ENCODE results near the gene DOCK4.
A peak's percentile ranks its signal among the peaks of the same experiment; 100 is the strongest.

DOCK4 gene

DNA sequence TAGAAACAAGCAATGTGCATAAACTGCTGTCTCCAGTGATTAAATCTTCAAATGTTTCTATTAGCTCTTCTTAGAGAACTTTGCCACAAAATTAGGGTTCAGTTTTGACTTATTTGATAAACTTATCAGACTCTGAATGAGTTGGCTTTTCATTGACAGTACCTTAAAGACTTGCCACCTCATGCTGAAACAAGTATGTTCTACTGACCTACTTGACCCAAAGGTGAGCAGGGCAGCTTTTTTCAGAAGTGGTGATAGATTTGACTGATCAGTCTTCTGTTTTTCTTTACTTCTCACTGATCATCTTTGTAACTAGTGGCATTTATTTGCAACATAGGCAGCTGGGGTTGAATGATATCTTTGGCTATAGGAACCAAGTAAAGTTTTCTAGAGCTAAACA is 8.1 kb upstream of the DOCK4 start:
- no peak for DNase-seq (ENCODE audit: low read depth)
- H3K4me3 ChIP-seq (ENCODE audit: low read length), result no peak overlapping the region
- H3K9ac ChIP-seq (ENCODE audit: low read length), result no peak overlapping the region
- peaks cover 14% of the 10 kb centered on the region for H3K4me1 ChIP-seq (ENCODE audit: control insufficient read depth, insufficient read depth, low read length)
- H3K36me3 ChIP-seq (ENCODE audit: control insufficient read depth, insufficient read depth, low read length, severe bottlenecking), result no peaks in the 10 kb centered on the region
- H3K27me3 ChIP-seq (replicated peaks; ENCODE audit: control insufficient read depth, insufficient read depth, low read length), result no peaks in the 10 kb centered on the region
- no peaks in the 10 kb centered on the region for H3K9me3 ChIP-seq (ENCODE audit: control insufficient read depth, low read length)

- Histone ChIP-seq H3K4me3 (ENCODE audit: low read length) (no peak overlapping the region), H3K9ac (ENCODE audit: low read length) (no peak overlapping the region), H3K9me3 (ENCODE audit: control insufficient read depth, low read length) (no peaks in the 10 kb centered on the region), H3K36me3 (ENCODE audit: control insufficient read depth, insufficient read depth, low read length, severe bottlenecking) (no peaks in the 10 kb centered on the region), H3K4me1 (ENCODE audit: control insufficient read depth, insufficient read depth, low read length) (peaks cover 14% of the 10 kb centered on the region), H3K27me3 (replicated peaks; ENCODE audit: control insufficient read depth, insufficient read depth, low read length) (no peaks in the 10 kb centered on the region)
- DNase-seq (ENCODE audit: low read depth), result no peak
Measured at GRCh38 chr7:112213735-112214134, 7.5 kb upstream of the DOCK4 start.

- H3K27me3 ChIP-seq (replicated peaks; ENCODE audit: control insufficient read depth, insufficient read depth, low read length), result no peaks in the 10 kb centered on the region
- H3K9ac ChIP-seq (ENCODE audit: low read length), result no peak overlapping the region
- H3K36me3 ChIP-seq (ENCODE audit: control insufficient read depth, insufficient read depth, low read length, severe bottlenecking), result no peaks in the 10 kb centered on the region
- peaks cover 14% of the 10 kb centered on the region for H3K4me1 ChIP-seq (ENCODE audit: control insufficient read depth, insufficient read depth, low read length)
- DNase-seq (ENCODE audit: low read depth), result peak; percentile 21
- no peaks in the 10 kb centered on the region for H3K9me3 ChIP-seq (ENCODE audit: control insufficient read depth, low read length)
- H3K4me3 ChIP-seq (ENCODE audit: low read length), result no peak overlapping the region
Measured at GRCh38 chr7:112212571-112212970, 6.4 kb upstream of the DOCK4 start.

GRCh38 chr7:112211348-112211907 is 5.2 kb upstream of the DOCK4 start:
- H3K36me3 ChIP-seq (ENCODE audit: control insufficient read depth, insufficient read depth, low read length, severe bottlenecking), result no peaks in the 10 kb centered on the region
- H3K9me3 ChIP-seq (ENCODE audit: control insufficient read depth, low read length), result no peaks in the 10 kb centered on the region
- DNase-seq (ENCODE audit: low read depth), result peak; percentile 59
- no peak overlapping the region for H3K9ac ChIP-seq (ENCODE audit: low read length)
- peaks cover 14% of the 10 kb centered on the region for H3K4me1 ChIP-seq (ENCODE audit: control insufficient read depth, insufficient read depth, low read length)
- no peak overlapping the region for H3K4me3 ChIP-seq (ENCODE audit: low read length)
- no peaks in the 10 kb centered on the region for H3K27me3 ChIP-seq (replicated peaks; ENCODE audit: control insufficient read depth, insufficient read depth, low read length)

DNA sequence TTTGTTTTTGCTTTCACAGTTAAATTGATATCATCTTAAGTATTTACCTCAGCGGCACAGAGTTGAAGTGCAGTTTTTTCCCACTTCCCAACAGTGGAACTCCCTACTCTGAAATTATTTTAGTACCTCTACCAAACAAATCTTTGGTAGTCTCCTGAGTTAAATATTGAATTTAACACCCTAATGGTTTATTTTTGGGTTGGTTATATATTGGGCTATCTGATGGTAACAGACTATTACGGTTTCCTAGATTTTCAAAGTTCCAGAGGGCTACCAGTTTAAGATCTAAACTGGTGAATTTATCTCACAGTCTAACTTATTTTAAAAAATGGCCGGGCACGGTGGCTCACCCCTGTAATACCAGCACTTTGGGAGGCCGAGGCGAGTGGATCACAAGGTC is 1.6 kb upstream of the DOCK4 start:
- no peaks in the 10 kb centered on the region for H3K9me3 ChIP-seq (ENCODE audit: control insufficient read depth, low read length)
- H3K27me3 ChIP-seq (replicated peaks; ENCODE audit: control insufficient read depth, insufficient read depth, low read length), result no peaks in the 10 kb centered on the region
- no peaks in the 10 kb centered on the region for H3K36me3 ChIP-seq (ENCODE audit: control insufficient read depth, insufficient read depth, low read length, severe bottlenecking)
- no peak overlapping the region for H3K9ac ChIP-seq (ENCODE audit: low read length)
- DNase-seq (ENCODE audit: low read depth), result no peak
- peaks cover 32% of the 10 kb centered on the region for H3K4me1 ChIP-seq (ENCODE audit: control insufficient read depth, insufficient read depth, low read length)
- H3K4me3 ChIP-seq (ENCODE audit: low read length), result peak overlapping the region; percentile 98

GRCh38 chr7:112206991-112207592 is 893 bp upstream of the DOCK4 start:
- DNase-seq (ENCODE audit: low read depth), result peak; percentile 58
- peak overlapping the region; percentile 98 for H3K4me3 ChIP-seq (ENCODE audit: low read length)
- H3K9me3 ChIP-seq (ENCODE audit: control insufficient read depth, low read length), result no peaks in the 10 kb centered on the region
- peak overlapping the region; percentile 90 for H3K9ac ChIP-seq (ENCODE audit: low read length)
- no peaks in the 10 kb centered on the region for H3K27me3 ChIP-seq (replicated peaks; ENCODE audit: control insufficient read depth, insufficient read depth, low read length)
- peaks cover 27% of the 10 kb centered on the region for H3K4me1 ChIP-seq (ENCODE audit: control insufficient read depth, insufficient read depth, low read length)
- no peaks in the 10 kb centered on the region for H3K36me3 ChIP-seq (ENCODE audit: control insufficient read depth, insufficient read depth, low read length, severe bottlenecking)

DNA sequence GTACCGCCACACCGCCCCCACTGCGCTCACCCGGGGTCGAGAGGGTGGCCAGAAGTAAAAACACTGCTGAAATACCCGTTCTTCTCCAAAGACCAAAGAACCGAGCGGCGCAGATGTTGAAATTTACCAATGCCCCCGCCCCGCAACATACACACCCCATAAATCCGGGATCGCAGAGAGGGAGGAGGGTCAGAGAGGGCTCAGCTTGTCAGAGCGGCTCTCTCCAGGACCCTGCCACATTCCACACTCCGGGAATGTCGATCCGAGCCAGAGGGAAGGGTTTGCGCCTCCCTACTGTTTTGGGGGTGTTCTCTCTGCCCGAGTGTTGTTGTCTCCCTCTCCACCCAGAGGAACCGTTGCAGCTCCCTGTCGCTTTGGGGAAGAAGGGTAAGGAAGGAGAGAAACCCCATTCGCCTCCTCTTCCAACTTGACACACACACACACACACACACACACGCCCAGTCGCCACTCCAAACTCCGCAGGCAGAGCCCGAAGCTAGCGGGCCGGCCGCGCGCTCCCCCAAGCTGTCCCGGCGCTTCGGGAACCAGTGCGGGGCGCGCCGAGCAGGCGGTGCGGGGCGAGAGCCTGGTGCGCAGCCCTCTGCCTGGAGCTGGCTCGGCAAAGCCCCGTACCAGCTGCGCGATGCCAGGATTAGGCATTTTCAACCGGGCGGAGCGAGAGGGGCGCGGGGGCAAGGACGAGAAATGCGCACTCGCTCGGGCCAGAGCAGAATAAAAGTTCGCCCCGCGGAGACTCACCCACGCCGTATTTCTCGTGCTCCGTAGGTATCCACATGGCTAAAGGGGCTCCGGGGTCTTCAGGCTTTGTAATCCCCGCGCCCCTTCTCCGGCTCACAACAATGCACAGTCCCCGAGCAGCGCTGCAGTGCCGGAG is 609 bp downstream of the DOCK4 start:
- no peaks in the 10 kb centered on the region for H3K9me3 ChIP-seq (ENCODE audit: control insufficient read depth, low read length)
- peak overlapping the region; percentile 98 for H3K4me3 ChIP-seq (ENCODE audit: low read length)
- peak overlapping the region; percentile 88 for H3K9ac ChIP-seq (ENCODE audit: low read length)
- peaks cover 17% of the 10 kb centered on the region for H3K4me1 ChIP-seq (ENCODE audit: control insufficient read depth, insufficient read depth, low read length)
- no peaks in the 10 kb centered on the region for H3K27me3 ChIP-seq (replicated peaks; ENCODE audit: control insufficient read depth, insufficient read depth, low read length)
- H3K36me3 ChIP-seq (ENCODE audit: control insufficient read depth, insufficient read depth, low read length, severe bottlenecking), result no peaks in the 10 kb centered on the region
- DNase-seq (ENCODE audit: low read depth), result peak; percentile 82

DNA sequence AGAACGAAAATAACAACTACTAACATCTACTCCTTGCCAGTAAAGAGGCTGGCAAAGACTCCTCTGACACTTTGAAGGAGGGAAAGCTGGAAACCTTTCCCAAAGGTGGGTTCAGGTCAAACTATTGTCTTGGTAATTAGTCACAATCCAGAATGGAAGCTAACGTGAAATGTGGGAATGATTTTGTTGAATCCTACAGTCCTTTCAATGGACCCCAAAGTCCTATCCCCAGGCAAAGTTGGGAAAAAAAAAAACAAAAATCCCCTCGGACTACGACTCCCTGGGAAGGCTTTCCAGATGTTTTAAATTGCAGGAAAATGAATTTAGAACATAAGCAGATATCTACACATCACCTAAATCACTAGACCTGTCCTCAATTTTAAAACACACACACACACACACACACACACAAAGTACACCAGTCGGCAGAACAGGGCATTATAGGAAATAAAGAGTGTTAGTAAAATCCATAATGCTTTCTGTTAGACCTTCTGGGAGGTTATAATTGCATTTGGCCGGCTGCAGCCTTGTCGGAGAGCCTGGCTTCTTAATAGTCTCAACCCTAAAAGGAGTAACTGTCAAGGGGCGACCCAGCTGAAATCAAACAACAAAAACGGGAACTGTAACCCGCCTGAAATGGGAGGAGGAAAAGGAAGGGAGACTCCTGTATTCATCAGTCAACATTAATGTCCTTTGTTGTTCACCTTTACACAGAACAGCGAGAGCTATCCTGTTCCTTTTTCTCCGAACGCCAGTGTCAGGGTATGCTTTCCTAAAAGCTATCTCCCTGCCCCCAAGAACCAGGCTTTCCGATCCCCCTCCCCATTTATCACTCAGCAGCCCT is 1.5 kb downstream of the DOCK4 start:
- Histone ChIP-seq H3K9me3 (ENCODE audit: control insufficient read depth, low read length) (no peaks in the 10 kb centered on the region), H3K4me1 (ENCODE audit: control insufficient read depth, insufficient read depth, low read length) (peaks cover 18% of the 10 kb centered on the region), H3K9ac (ENCODE audit: low read length) (peak overlapping the region; percentile 88), H3K4me3 (ENCODE audit: low read length) (peak overlapping the region; percentile 98), H3K36me3 (ENCODE audit: control insufficient read depth, insufficient read depth, low read length, severe bottlenecking) (no peaks in the 10 kb centered on the region), H3K27me3 (replicated peaks; ENCODE audit: control insufficient read depth, insufficient read depth, low read length) (no peaks in the 10 kb centered on the region)
- peak; percentile 47 for DNase-seq (ENCODE audit: low read depth)

- no peaks in the 10 kb centered on the region for H3K36me3 ChIP-seq (ENCODE audit: control insufficient read depth, insufficient read depth, low read length, severe bottlenecking)
- no peaks in the 10 kb centered on the region for H3K9me3 ChIP-seq (ENCODE audit: control insufficient read depth, low read length)
- peaks cover 29% of the 10 kb centered on the region for H3K4me1 ChIP-seq (ENCODE audit: control insufficient read depth, insufficient read depth, low read length)
- DNase-seq (ENCODE audit: low read depth), result no peak
- peak overlapping the region; percentile 98 for H3K4me3 ChIP-seq (ENCODE audit: low read length)
- no peaks in the 10 kb centered on the region for H3K27me3 ChIP-seq (replicated peaks; ENCODE audit: control insufficient read depth, insufficient read depth, low read length)
- no peak overlapping the region for H3K9ac ChIP-seq (ENCODE audit: low read length)
Measured at GRCh38 chr7:112203365-112203739, 2.8 kb downstream of the DOCK4 start.

GRCh38 chr7:112202816-112203215 is 3.4 kb downstream of the DOCK4 start:
- H3K36me3 ChIP-seq (ENCODE audit: control insufficient read depth, insufficient read depth, low read length, severe bottlenecking), result no peaks in the 10 kb centered on the region
- no peaks in the 10 kb centered on the region for H3K9me3 ChIP-seq (ENCODE audit: control insufficient read depth, low read length)
- peak; percentile 42 for DNase-seq (ENCODE audit: low read depth)
- no peak overlapping the region for H3K4me3 ChIP-seq (ENCODE audit: low read length)
- no peak overlapping the region for H3K9ac ChIP-seq (ENCODE audit: low read length)
- H3K4me1 ChIP-seq (ENCODE audit: control insufficient read depth, insufficient read depth, low read length), result peaks cover 29% of the 10 kb centered on the region
- H3K27me3 ChIP-seq (replicated peaks; ENCODE audit: control insufficient read depth, insufficient read depth, low read length), result no peaks in the 10 kb centered on the region

GRCh38 chr7:112201839-112202238 is 4.4 kb downstream of the DOCK4 start:
- no peak overlapping the region for H3K9ac ChIP-seq (ENCODE audit: low read length)
- H3K9me3 ChIP-seq (ENCODE audit: control insufficient read depth, low read length), result no peaks in the 10 kb centered on the region
- H3K27me3 ChIP-seq (replicated peaks; ENCODE audit: control insufficient read depth, insufficient read depth, low read length), result no peaks in the 10 kb centered on the region
- peaks cover 29% of the 10 kb centered on the region for H3K4me1 ChIP-seq (ENCODE audit: control insufficient read depth, insufficient read depth, low read length)
- DNase-seq (ENCODE audit: low read depth), result no peak
- H3K36me3 ChIP-seq (ENCODE audit: control insufficient read depth, insufficient read depth, low read length, severe bottlenecking), result no peaks in the 10 kb centered on the region
- H3K4me3 ChIP-seq (ENCODE audit: low read length), result no peak overlapping the region
